VCaP (cell line): ENCODE measurements around the gene UNC13C.

Experiments
- H3K27ac ChIP-seq: fragments of 450-650 bp; 2 replicates; pipeline ENCODE4 v1.5.1; 2017
- CTCF ChIP-seq: fragments of 450-650 bp; conservative IDR thresholded peaks from 2 replicates; pipeline ENCODE4 v1.5.1; 2017; ENCODE audit warnings: mild to moderate bottlenecking, moderate library complexity

UNC13C gene

GRCh38 chr15:54089776-54090175 is 111.5 kb downstream of the UNC13C start:
- no peak overlapping the region for H3K27ac ChIP-seq
- TF ChIP-seq CTCF: no peak

DNA sequence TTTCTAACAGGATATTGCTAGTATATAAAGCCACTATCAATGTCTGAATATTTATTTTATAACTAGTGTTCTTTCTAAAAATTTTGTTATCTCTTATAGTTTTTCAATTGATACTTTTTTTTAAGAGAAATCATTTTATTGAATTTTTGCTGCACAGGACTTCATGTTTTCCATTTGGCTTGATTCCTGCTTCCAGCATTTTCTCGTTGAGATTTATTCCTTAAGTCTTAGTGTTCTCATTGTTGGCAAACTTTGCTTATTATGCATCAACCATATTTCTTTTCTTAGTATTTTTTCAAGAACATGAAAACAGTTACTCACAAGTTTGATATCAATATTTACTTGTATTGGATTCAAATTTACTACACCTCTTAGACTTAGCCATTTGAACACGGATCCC is 113.4 kb downstream of the UNC13C start:
- no peak for TF ChIP-seq CTCF
- no peak overlapping the region for H3K27ac ChIP-seq

- TF ChIP-seq CTCF: no peak
- H3K27ac ChIP-seq: no peak overlapping the region
Observed at GRCh38 chr15:54094661-54095060, 116.4 kb downstream of the UNC13C start.

GRCh38 chr15:54097019-54097418 is 118.8 kb downstream of the UNC13C start:
- no peak overlapping the region; the same call in 1 of the 2 replicates for H3K27ac ChIP-seq
- TF ChIP-seq CTCF: no peak

DNA sequence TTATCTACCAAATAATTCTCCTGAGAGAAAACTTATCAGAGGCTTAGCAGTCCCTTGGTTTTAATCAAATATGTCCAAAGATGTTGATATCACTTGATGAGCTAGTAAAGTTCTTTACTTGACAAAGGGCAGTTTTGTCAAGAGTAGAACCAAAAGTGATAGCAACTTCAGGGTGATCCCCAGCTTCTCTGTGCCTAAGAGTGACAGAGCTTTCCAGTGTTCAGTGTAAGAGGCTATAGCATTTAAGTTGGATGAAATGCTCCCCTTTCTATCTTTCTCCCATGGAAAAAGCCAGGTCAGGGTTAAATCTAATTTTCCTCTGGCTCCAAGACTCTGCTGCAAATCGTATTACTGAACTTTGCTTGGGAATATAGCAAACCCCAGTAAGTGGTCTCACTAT is 120.8 kb downstream of the UNC13C start:
- TF ChIP-seq CTCF: no peak
- no peak overlapping the region for H3K27ac ChIP-seq

DNA sequence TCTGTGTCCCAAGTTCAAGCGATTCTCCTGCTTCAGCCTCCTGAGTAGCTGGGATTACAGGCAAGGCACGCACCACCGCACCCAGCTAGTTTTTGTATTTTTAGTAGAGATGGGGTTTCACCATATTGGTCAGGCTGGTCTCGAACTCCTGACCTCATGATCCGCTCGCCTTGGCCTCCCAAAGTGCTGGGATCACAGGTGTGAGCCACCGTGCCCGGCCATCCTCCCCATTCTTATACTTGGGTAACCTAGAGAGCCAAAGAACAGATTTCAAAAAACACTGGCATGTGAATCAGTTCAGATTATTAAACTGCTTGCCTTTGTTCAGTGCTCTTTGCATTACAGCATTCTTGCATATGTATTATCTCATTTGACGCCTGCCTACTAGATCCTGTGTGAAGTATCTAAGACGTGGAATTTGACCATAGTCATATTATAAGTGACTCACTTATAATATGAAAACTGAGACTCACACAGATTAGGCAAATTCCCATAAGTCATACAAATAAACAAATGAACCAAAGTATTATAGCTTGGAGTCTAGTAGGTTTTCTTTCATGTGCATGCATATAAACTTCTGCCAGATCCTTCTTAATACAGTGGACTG is 123.5 kb downstream of the UNC13C start:
- no peak for TF ChIP-seq CTCF
- H3K27ac ChIP-seq: no peak overlapping the region

GRCh38 chr15:54102704-54103103 is 124.5 kb downstream of the UNC13C start:
- H3K27ac ChIP-seq: no peak overlapping the region
- no peak for TF ChIP-seq CTCF
